Glutamatergic neuron (in vitro differentiated cells): Measurements from ENCODE around the gene OR2B2. TPM values are rescaled to one million over a fixed set of nuclear protein-coding genes. Genes with fewer than 3 reads are reported as not detected.

Experiments
- DNase-seq: peaks from one replicate; pipeline ENCODE4 v3.0.0; 2022
- H3K27ac Mint-ChIP-seq: one replicate; pipeline ENCODE4 v1.8.0; 2020; ENCODE audit warnings: mild to moderate bottlenecking, mixed read lengths, inconsistent platforms; ENCODE audit not compliant: unreplicated experiment
- H3K27me3 Mint-ChIP-seq: one replicate; pipeline ENCODE4 v1.8.0; 2020; ENCODE audit warnings: mild to moderate bottlenecking, moderate library complexity, mixed read lengths, inconsistent platforms; ENCODE audit not compliant: unreplicated experiment
- H3K36me3 Mint-ChIP-seq: one replicate; pipeline ENCODE4 v1.8.0; 2020; ENCODE audit warnings: mild to moderate bottlenecking, mixed read lengths, inconsistent platforms; ENCODE audit not compliant: unreplicated experiment
- H3K4me1 Mint-ChIP-seq: one replicate; pipeline ENCODE4 v1.8.0; 2020; ENCODE audit warnings: mild to moderate bottlenecking, low read depth, mixed read lengths, inconsistent platforms; ENCODE audit not compliant: unreplicated experiment
- H3K4me3 Mint-ChIP-seq: one replicate; pipeline ENCODE4 v1.8.0; 2020; ENCODE audit warnings: mild to moderate bottlenecking, mixed read lengths, inconsistent platforms; ENCODE audit not compliant: unreplicated experiment
- H3K9me3 Mint-ChIP-seq: one replicate; pipeline ENCODE4 v1.8.0; 2020; ENCODE audit warnings: mild to moderate bottlenecking, moderate library complexity, mixed read lengths, inconsistent platforms; ENCODE audit not compliant: unreplicated experiment
- total RNA-seq: library from RNA; stranded (reverse); fragmentation: NEBNext Ultra II Directional; extraction: Animal tissue kit (Norgen Biotek cat#: 25700); gene quantifications from one replicate; pipeline ENCODE4 v1.2.1, GENCODE V29; 2021; ENCODE audit not compliant: unreplicated experiment
- TF ChIP-seq, protein P1 (sequence below): fragments of 200-600 bp; sonication (generic); IDR thresholded peaks from one replicate; pipeline ENCODE4 v1.5.0; 2021; ENCODE audit not compliant: partially characterized antibody, unreplicated experiment

Gene OR2B2
- total RNA-seq, 1 donor from 2014 or later, result not detected

DNA sequence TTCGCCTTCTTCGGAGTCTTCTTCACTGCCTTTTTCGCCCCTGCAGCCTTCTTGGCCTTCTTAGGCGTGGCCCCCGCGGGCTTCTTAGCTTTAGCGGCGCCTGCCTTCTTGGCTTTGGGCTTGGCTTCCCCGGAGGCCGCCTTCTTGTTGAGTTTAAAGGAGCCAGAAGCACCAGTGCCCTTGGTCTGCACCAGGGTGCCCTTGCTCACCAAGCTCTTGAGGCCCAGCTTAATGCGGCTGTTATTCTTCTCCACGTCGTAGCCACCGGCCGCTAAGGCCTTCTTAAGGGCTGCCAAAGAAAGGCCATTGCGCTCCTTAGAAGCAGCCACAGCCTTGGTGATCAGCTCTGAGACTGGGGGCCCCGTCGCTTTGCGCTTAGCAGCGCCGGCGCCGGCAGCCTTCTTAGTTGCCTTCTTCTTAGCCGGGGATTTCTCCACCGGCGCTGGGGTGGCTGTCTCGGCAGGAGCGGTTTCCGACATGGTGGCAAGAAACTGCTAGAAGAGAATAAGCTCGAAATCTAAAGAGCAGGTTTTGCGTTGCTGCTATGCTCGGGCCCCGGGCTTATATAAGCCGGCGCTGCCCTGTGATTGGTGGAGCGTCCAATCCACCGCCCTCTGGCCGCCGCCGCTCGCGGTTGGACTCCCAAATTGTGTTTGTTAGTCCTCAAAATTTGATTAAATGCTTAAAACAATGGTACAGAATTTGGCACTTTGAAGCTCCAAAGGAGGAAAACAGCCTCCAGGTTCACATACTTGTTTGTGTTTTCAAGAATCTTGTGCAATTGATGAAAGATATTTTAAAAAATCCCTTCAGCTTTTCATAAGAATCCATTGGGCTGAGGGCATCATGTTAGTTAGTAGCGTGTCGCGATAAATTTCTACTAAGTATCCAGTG, 44.9 kb downstream of the OR2B2 start:
- Mint-ChIP-seq H3K36me3 (peaks cover 5% of the 10 kb centered on the region), H3K27me3 (peaks cover 4% of the 10 kb centered on the region), H3K9me3 (peaks cover 5% of the 10 kb centered on the region), H3K4me3 (peak overlapping the region; percentile 96), H3K27ac (peak overlapping the region; percentile 12), H3K4me1 (peaks cover 1% of the 10 kb centered on the region)
- peak; percentile 74 for DNase-seq
- TF ChIP-seq, protein P1, sequence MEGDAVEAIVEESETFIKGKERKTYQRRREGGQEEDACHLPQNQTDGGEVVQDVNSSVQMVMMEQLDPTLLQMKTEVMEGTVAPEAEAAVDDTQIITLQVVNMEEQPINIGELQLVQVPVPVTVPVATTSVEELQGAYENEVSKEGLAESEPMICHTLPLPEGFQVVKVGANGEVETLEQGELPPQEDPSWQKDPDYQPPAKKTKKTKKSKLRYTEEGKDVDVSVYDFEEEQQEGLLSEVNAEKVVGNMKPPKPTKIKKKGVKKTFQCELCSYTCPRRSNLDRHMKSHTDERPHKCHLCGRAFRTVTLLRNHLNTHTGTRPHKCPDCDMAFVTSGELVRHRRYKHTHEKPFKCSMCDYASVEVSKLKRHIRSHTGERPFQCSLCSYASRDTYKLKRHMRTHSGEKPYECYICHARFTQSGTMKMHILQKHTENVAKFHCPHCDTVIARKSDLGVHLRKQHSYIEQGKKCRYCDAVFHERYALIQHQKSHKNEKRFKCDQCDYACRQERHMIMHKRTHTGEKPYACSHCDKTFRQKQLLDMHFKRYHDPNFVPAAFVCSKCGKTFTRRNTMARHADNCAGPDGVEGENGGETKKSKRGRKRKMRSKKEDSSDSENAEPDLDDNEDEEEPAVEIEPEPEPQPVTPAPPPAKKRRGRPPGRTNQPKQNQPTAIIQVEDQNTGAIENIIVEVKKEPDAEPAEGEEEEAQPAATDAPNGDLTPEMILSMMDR, result no peak

DNA sequence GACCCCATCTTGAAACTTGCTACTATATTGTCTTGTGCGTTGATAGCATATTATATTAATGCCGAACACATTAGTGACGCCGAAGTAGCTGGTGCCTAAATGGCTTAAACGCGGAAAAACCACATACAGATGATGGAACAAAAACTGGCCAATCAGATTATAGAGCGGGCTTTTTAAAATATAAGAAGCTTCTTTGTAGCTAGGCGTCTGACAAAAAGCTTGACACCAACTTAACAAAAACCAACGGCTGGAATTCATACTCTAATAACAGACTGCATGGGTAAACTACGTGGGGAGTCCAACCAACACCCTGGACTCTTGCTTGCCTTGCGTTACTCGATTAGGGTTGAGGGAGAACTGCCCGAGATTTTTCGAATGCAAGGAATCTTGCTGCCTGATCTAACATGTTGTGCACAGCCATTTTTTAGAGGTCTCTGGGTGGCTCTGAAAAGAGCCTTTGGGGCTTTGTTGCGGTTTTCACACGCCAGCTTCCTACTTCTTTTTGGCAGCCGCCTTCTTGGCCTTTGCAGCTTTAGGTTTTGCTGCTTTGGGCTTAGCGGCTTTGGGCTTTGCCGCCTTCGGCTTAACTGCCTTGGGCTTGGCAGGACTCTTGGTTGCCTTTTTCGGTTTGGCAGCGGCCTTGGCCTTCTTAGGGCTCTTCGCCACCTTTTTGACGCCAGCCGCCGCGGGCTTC, 45.7 kb downstream of the OR2B2 start:
- no peaks in the 10 kb centered on the region for H3K4me1 Mint-ChIP-seq
- peaks cover 5% of the 10 kb centered on the region for H3K9me3 Mint-ChIP-seq
- peak overlapping the region; percentile 96 for H3K4me3 Mint-ChIP-seq
- H3K27me3 Mint-ChIP-seq, result peaks cover 2% of the 10 kb centered on the region
- DNase-seq, result no peak
- H3K36me3 Mint-ChIP-seq, result peaks cover 5% of the 10 kb centered on the region
- peak overlapping the region; percentile 68 for H3K27ac Mint-ChIP-seq
- TF ChIP-seq, protein P1, result no peak

DNA sequence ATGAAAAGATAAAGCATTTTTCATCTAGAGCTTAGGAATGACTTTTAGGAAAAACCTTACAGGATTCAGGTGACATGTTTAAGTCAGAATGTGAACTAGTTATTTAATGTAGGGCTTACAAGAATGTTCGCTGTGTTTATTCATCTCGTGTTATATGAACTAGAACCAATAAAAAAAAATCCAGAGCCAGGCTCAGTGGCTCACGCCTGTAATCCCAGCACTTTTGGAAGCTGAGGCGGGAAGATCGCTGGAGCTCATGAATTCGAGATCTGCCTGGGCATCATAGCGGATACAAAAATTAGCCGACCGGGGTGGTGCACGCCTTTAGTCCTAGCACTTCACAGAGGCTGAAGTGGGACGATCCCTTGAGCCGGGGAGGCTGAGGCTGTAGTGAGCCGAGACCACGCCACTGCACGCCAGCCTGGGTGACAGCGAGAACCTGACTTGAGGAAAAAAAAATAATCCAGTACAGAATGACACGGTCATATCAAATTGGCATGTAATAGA, 46.3 kb downstream of the OR2B2 start:
- DNase-seq, result no peak
- Mint-ChIP-seq H3K4me1 (no peaks in the 10 kb centered on the region), H3K27ac (peak overlapping the region; percentile 80)

DNA sequence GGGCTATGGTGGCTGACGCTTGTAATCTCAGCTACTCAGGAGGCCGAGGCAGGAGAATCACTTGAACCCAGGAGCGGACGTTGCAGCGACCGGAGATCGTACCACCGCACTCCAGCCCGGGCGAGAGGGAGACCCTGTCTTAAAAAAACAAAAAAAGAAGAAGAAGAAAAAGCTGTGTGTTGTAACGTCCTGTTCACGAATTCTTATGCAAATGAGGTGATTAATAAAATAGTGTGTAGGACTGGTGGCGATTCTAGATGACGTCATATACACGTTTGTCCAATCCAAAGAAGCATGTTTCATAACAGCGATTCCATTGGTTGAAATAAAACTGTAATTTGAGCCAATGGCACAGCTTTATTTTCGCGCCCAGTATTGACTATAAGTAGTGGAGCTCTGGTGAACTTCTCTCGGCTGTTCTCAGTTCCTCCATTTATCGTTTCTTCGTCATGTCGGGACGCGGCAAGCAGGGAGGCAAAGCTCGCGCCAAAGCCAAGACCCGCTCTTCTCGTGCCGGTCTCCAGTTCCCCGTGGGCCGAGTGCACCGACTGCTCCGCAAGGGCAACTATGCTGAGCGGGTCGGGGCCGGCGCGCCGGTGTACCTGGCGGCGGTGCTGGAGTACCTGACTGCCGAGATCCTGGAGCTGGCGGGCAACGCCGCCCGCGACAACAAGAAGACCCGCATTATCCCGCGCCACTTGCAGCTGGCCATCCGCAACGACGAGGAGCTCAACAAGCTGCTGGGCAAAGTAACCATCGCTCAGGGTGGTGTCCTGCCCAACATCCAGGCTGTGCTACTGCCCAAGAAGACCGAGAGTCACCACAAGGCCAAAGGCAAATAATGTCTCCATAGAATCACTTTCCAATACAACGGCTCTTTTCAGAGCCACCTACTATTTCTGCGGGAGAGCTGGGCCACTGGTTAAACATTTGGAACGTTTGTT, 47.0 kb downstream of the OR2B2 start:
- Mint-ChIP-seq H3K36me3 (peaks cover 5% of the 10 kb centered on the region), H3K27me3 (peaks cover 2% of the 10 kb centered on the region), H3K9me3 (peaks cover 5% of the 10 kb centered on the region), H3K27ac (peak overlapping the region; percentile 80), H3K4me1 (no peaks in the 10 kb centered on the region), H3K4me3 (peak overlapping the region; percentile 96)
- peak; percentile 40 for DNase-seq
- TF ChIP-seq, protein P1, result no peak

More for the DNA sequence above, 46.3 kb downstream of the OR2B2 start:
- H3K4me3 Mint-ChIP-seq, result peak overlapping the region; percentile 96
- TF ChIP-seq, protein P1, result no peak
- peaks cover 5% of the 10 kb centered on the region for H3K9me3 Mint-ChIP-seq
- peaks cover 2% of the 10 kb centered on the region for H3K27me3 Mint-ChIP-seq
- H3K36me3 Mint-ChIP-seq, result peaks cover 5% of the 10 kb centered on the region
